Neuronal stem cell (in vitro differentiated cells): ENCODE measurements around the gene P2RX4.
A peak's percentile ranks its signal among the peaks of the same experiment; 100 is the strongest.
"Not testable (repeated sequence)": the region's sequence is repeated elsewhere in the genome, so short reads cannot be mapped to it uniquely, and the experiment has no call there.

Source experiments
- DNase-seq: peaks from one replicate; pipeline ENCODE4 v3.0.0-alpha.2; 2013; ENCODE audit warnings: low spot score
- H2AFZ ChIP-seq: one replicate; pipeline ENCODE4 v1.6.1; 2013; ENCODE audit warnings: mild to moderate bottlenecking, low read length, inconsistent platforms
- H2AK5ac ChIP-seq: 2 replicates; pipeline ENCODE4 v1.6.1; 2013; ENCODE audit warnings: low read depth, mild to moderate bottlenecking, inconsistent platforms, low read length, moderate library complexity, mixed read lengths
- H2BK120ac ChIP-seq: 2 replicates; pipeline ENCODE4 v1.6.1; 2013; ENCODE audit warnings: low read depth, mild to moderate bottlenecking, inconsistent platforms, low read length, moderate library complexity, mixed read lengths
- H2BK12ac ChIP-seq: one replicate; pipeline ENCODE4 v1.6.1; 2013; ENCODE audit warnings: low read length, inconsistent platforms
- H2BK15ac ChIP-seq: 2 replicates; pipeline ENCODE4 v1.6.1; 2013; ENCODE audit warnings: mild to moderate bottlenecking, low read length, inconsistent platforms, mixed read lengths
- H2BK5ac ChIP-seq: one replicate; pipeline ENCODE4 v1.6.1; 2013; ENCODE audit warnings: inconsistent platforms, mild to moderate bottlenecking, low read length, moderate library complexity
- H3K14ac ChIP-seq: one replicate; pipeline ENCODE4 v1.6.1; 2013; ENCODE audit warnings: low read length, inconsistent platforms
- H3K18ac ChIP-seq: 2 replicates; pipeline ENCODE4 v1.6.1; 2013; ENCODE audit warnings: low read length, inconsistent platforms
- H3K23ac ChIP-seq: 2 replicates; pipeline ENCODE4 v1.6.1; 2013; ENCODE audit warnings: low read depth, mild to moderate bottlenecking, mixed read lengths, low read length, inconsistent platforms; ENCODE audit not compliant: poor library complexity
- H3K27ac ChIP-seq: replicated peaks from 3 replicates; pipeline ENCODE4 v1.5.1; 2013; ENCODE audit warnings: low read length, inconsistent platforms
- H3K27me3 ChIP-seq, 3 experiments: 2 replicates each; pipeline ENCODE4 v1.6.1; 2013; ENCODE audit warnings: low read length in 3 of 3, mild to moderate bottlenecking in 2 of 3, inconsistent platforms in 1 of 3, low read depth in 1 of 3, mixed read lengths in 1 of 3, moderate library complexity in 1 of 3; ENCODE audit not compliant: control insufficient read depth in 3 of 3, insufficient read depth in 3 of 3
- H3K36me3 ChIP-seq, 2 donors: replicated peaks in 1 of 2; 2 replicates each; pipeline ENCODE4 v1.6.1; 2013; ENCODE audit warnings: low read length in 2 of 2; ENCODE audit not compliant: control insufficient read depth in 2 of 2, insufficient read depth in 2 of 2
- H3K4ac ChIP-seq: 2 replicates; pipeline ENCODE4 v1.6.1; 2013; ENCODE audit warnings: inconsistent platforms, mild to moderate bottlenecking, low read length, moderate library complexity
- H3K4me1 ChIP-seq, 2 donors: 1 replicate in 1 of 2; 2 replicates in 1 of 2; pipeline ENCODE4 v1.6.1; 2013; ENCODE audit warnings: low read length in 2 of 2, low read depth in 1 of 2; ENCODE audit not compliant: control insufficient read depth in 2 of 2, insufficient read depth in 1 of 2
- H3K4me2 ChIP-seq: one replicate; pipeline ENCODE4 v1.6.1; 2013; ENCODE audit warnings: mild to moderate bottlenecking, low read length, inconsistent platforms; ENCODE audit not compliant: insufficient read depth, poor library complexity, severe bottlenecking
- H3K4me3 ChIP-seq, 2 donors: 2 replicates each; pipeline ENCODE4 v1.5.1; 2013; ENCODE audit warnings: low read length in 2 of 2, mild to moderate bottlenecking in 2 of 2, inconsistent platforms in 1 of 2, moderate library complexity in 1 of 2
- H3K79me1 ChIP-seq: one replicate; pipeline ENCODE4 v1.6.1; 2013; ENCODE audit warnings: low read depth, mild to moderate bottlenecking, inconsistent platforms, low read length, moderate library complexity
- H3K9ac ChIP-seq: one replicate; pipeline ENCODE4 v1.6.1; 2013; ENCODE audit warnings: mild to moderate bottlenecking, low read depth, low read length, inconsistent platforms; ENCODE audit not compliant: poor library complexity
- H3K9me3 ChIP-seq, 2 donors: replicated peaks in 1 of 2; 2 replicates each; pipeline versions ENCODE3 to v1.6.1; 2013; ENCODE audit warnings: low read length in 2 of 2, mild to moderate bottlenecking in 2 of 2, inconsistent platforms in 1 of 2, low read depth in 1 of 2, mixed read lengths in 1 of 2, moderate library complexity in 1 of 2; ENCODE audit not compliant: control insufficient read depth in 2 of 2, insufficient read depth in 1 of 2
- H4K8ac ChIP-seq: one replicate; pipeline ENCODE4 v1.6.1; 2013; ENCODE audit warnings: low read depth, mild to moderate bottlenecking, inconsistent platforms, low read length, moderate library complexity
- H4K91ac ChIP-seq: one replicate; pipeline ENCODE4 v1.6.1; 2013; ENCODE audit warnings: low read length, low read depth, mild to moderate bottlenecking, inconsistent platforms; ENCODE audit not compliant: poor library complexity
- WGBS, 2 donors: extraction: QIAGEN DNeasy Blood & Tissue Kit; methylation state at CpG; one replicate each; pipeline ENCODE4 v1.1.7; 2013; ENCODE audit warnings: missing lambda C conversion rate in 2 of 2, mixed read lengths in 1 of 2; ENCODE audit not compliant: insufficient read length in 2 of 2, insufficient replicate concordance in 1 of 2; ENCODE audit errors: extremely low coverage in 2 of 2; 5-methylcytosine and 5-hydroxymethylcytosine counted together

Gene P2RX4

DNA sequence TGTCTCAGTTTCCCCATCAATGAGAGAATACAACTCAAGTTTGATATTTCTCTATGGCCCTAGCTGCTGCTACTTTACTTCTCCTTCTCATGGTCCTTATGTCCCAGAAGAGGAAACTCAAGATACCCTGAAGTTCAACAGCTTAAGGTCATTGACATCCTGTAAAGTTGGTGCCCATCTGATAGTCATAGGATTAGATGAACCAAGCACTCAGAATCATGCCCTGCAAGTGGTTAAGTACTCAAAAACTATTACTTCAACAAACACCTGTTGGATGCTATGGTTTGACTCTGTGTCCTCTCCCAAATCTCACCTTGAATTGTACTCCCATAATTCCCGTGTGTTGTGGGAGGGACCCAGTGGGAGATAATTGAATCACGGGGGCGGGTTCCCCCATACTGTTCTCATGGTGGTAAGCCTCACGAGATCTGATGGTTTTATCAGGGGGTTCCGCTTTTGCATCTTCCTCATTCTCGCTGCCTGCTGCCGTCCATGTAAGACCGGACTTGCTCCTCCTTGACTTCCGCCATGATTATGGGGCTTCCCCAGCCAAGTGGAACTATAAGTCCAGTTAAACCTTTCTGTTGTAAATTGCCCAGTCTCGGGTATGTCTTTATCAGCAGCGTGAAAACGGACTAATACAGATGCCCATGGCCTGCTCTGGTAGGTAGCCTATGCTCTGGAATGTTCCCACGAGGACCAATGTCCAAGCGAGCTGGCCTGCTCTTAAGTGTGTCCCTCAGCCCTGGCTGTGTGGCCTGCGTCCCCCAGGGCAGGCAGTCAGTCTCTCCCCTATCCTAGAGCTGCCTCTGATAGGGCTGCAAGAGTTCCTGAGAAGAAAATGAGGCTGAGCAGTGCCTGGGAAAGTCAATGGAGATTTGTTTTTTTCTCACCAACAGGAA lies 68.5 kb downstream of the P2RX4 start:
- Histone ChIP-seq H3K9ac (no peak overlapping the region), H2BK15ac (no peak overlapping the region), H3K23ac (no peak overlapping the region), H2AK5ac (no peak overlapping the region), H3K36me3 (peaks cover 8 to 25% of the 10 kb centered on the region in 2 donors), H3K27me3 (no peaks in the 10 kb centered on the region), H2BK12ac (no peak overlapping the region), H3K79me1 (peaks cover 4% of the 10 kb centered on the region), H2AFZ (no peak overlapping the region), H3K27ac (no peak overlapping the region), H3K9me3 (no peaks in the 10 kb centered on the region), H3K14ac (no peak overlapping the region), H3K4me2 (no peak overlapping the region), H3K4ac (no peak overlapping the region), H3K4me1 (no peaks in the 10 kb centered on the region), H4K8ac (no peak overlapping the region), H3K4me3 (no peak overlapping the region), H2BK120ac (no peak overlapping the region), H2BK5ac (no peak overlapping the region), H3K18ac (no peak overlapping the region), H4K91ac (no peak overlapping the region)
- WGBS, 2 donors, result no CpG with 5 or more reads among the region's 15 CpGs
- DNase-seq, result no peak

DNA sequence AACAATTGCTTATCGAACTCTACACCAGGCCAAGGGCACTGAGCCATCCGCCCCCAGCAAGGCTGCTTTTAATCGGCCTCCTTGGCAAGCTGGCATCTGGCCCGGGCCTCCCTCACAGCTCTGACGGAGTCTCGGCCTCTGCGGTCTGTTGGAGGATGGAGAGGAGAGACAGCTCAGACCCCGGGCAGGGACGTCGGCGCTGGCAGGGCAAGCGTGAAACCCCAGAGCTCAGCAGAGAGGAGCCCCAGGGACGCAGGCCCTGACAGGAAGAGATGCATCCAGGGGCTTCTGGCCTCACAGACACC lies 69.1 kb downstream of the P2RX4 start:
- Histone ChIP-seq H3K79me1 (peaks cover 3% of the 10 kb centered on the region), H3K4me1 (no peaks in the 10 kb centered on the region)

GRCh38 chr12:121279507-121279915 lies 69.6 kb downstream of the P2RX4 start:
- Histone ChIP-seq H3K79me1 (peaks cover 1% of the 10 kb centered on the region), H2AFZ (no peak overlapping the region), H4K91ac (no peak overlapping the region), H3K27ac (no peak overlapping the region), H2BK120ac (no peak overlapping the region), H3K4me2 (no peak overlapping the region), H3K4me3 (no peak overlapping the region), H3K4me1 (no peaks in the 10 kb centered on the region), H3K23ac (no peak overlapping the region), H3K14ac (peak overlapping the region; percentile 89), H3K27me3 (no peaks in the 10 kb centered on the region), H3K36me3 (peaks cover 5 to 18% of the 10 kb centered on the region in 2 donors), H3K18ac (no peak overlapping the region), H2BK12ac (no peak overlapping the region), H3K4ac (no peak overlapping the region), H3K9ac (no peak overlapping the region), H2BK5ac (no peak overlapping the region), H4K8ac (no peak overlapping the region), H3K9me3 (no peaks in the 10 kb centered on the region), H2BK15ac (no peak overlapping the region), H2AK5ac (no peak overlapping the region)
- WGBS, 2 donors, result no CpG with 5 or more reads among the region's 10 CpGs
- DNase-seq, result no peak

More for the DNA sequence above, 69.1 kb downstream of the P2RX4 start:
- Histone ChIP-seq H3K4ac (no peak overlapping the region), H3K4me2 (no peak overlapping the region), H3K14ac (no peak overlapping the region), H4K91ac (no peak overlapping the region), H2AK5ac (no peak overlapping the region), H3K27ac (no peak overlapping the region), H2AFZ (no peak overlapping the region), H2BK5ac (no peak overlapping the region), H2BK120ac (no peak overlapping the region), H4K8ac (no peak overlapping the region), H3K36me3 (peaks cover 8 to 22% of the 10 kb centered on the region in 2 donors), H2BK12ac (no peak overlapping the region), H3K18ac (no peak overlapping the region), H2BK15ac (no peak overlapping the region), H3K9ac (no peak overlapping the region), H3K4me3 (no peak overlapping the region), H3K9me3 (no peaks in the 10 kb centered on the region), H3K23ac (no peak overlapping the region), H3K27me3 (no peaks in the 10 kb centered on the region)
- DNase-seq, result no peak
- no CpG with 5 or more reads among the region's 13 CpGs for WGBS, 2 donors

DNA sequence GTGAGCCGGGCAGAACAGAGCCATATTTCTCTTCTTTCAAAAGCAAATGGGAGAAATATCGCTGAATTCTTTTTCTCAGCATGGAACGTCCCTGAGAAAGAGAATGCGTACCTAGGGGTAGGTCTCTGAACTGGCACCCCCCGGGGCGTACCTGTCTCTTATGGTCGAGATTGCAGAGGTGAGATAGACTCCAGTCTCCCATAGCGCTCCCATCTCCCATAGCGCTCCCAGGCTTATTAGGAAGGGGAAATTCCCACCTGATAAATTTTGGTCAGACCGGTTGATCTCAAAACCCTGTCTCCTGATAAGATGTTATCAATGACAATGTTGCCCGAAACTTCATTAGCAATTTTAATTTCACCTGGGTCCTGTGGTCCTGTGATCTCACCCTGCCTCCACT lies 70.6 kb downstream of the P2RX4 start:
- not testable (repeated sequence) for H2BK5ac ChIP-seq, H3K4ac ChIP-seq
- no CpG with 5 or more reads among the region's 11 CpGs for WGBS, 2 donors

More for the DNA sequence above, 70.6 kb downstream of the P2RX4 start:
- H2BK12ac ChIP-seq, H2BK120ac ChIP-seq, H2AK5ac ChIP-seq, H2AFZ ChIP-seq, H3K9me3 ChIP-seq, H3K79me1 ChIP-seq, H3K9ac ChIP-seq, H4K91ac ChIP-seq, H3K14ac ChIP-seq, DNase-seq, H3K4me3 ChIP-seq, H3K27ac ChIP-seq, H3K23ac ChIP-seq, H3K27me3 ChIP-seq, H2BK15ac ChIP-seq, H3K18ac ChIP-seq, H3K4me2 ChIP-seq, H3K4me1 ChIP-seq, H4K8ac ChIP-seq: not testable (repeated sequence)
- peaks cover 5 to 16% of the 10 kb centered on the region in 2 donors for H3K36me3 ChIP-seq
